ENCODE results near the gene MARK1. TPM values are rescaled to one million over a fixed set of nuclear protein-coding genes. Genes with fewer than 3 reads are reported as not detected.

The MARK1 gene
- total and polyA plus RNA-seq, 9 of the 15 experiments (the other 6 are each of a cell fraction or from before 2014, with no cell fraction given) = not detected

DNA sequence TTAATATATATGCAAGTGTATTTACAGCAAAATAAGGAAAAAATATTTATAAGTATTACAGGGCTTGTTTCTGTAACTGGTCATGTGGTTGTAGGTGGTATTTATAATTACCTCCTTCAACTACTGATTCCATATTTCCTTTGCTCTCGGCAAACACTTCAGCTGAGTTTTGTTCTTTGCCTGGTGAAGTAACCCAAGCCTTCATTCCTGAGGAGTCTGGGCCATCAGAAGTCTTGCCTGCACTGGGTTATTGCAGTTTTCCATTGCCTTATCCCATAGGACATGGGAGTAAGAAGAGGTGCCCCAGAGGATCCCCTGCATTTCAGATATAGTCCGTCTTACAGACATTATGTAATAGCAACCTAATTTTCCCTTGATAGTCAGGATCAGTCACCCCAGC, 23.8 kb downstream of the MARK1 start:
- Histone ChIP-seq H3K9me1 (ENCODE audit: control insufficient read depth, insufficient read depth, low read length) (no peaks in the 10 kb centered on the region), H3K4me2 (ENCODE audit: insufficient read depth, low read length) (no peak overlapping the region), H3K4me1 (replicated peaks in 1 of 2; ENCODE audit: control insufficient read depth in 2 of 2, insufficient read depth in 2 of 2, low read length in 2 of 2) (no peaks in the 10 kb centered on the region), H3K9ac (ENCODE audit: insufficient read depth in 1 of 2, low read depth in 2 of 2, low read length in 2 of 2) (no peak overlapping the region), H3K4me3 (no peak overlapping the region), H3K36me3 (ENCODE audit: control insufficient read depth, insufficient read depth, low read length) (no peaks in the 10 kb centered on the region), H3K79me2 (ENCODE audit: control insufficient read depth, insufficient read depth, low read length) (no peaks in the 10 kb centered on the region), H4K20me1 (replicated peaks; ENCODE audit: control insufficient read depth, insufficient read depth, low read length) (no peaks in the 10 kb centered on the region), H3K9me3 (replicated peaks; ENCODE audit: control insufficient read depth, insufficient read depth, low read depth, low read length) (no peaks in the 10 kb centered on the region), H2AFZ (ENCODE audit: low read depth, low read length) (no peak overlapping the region), H3K27ac (ENCODE audit: extremely low read depth, low read depth, low read length) (no peak overlapping the region), H3K27me3 (ENCODE audit: control insufficient read depth in 2 of 2, insufficient read depth in 2 of 2, low read length in 2 of 2) (no peaks in the 10 kb centered on the region; a peak in 1 of 5 replicates)
- TF ChIP-seq NCOA1 (IDR thresholded peaks at IDR 0.05; ENCODE audit: low read depth) = no peak
- no peak for TF ChIP-seq ATF2 (CRISPR knock-in tag; IDR thresholded peaks at IDR 0.05)
- TF ChIP-seq DPF2 (IDR thresholded peaks at IDR 0.05) = no peak
- no peak for TF ChIP-seq SIX5 (IDR thresholded peaks at IDR 0.05; ENCODE audit: borderline replicate concordance in 1 of 2, insufficient read depth in 1 of 2, low read depth in 1 of 2, low read length in 2 of 2)
- no peak for TF ChIP-seq POLR2AphosphoS2 (IDR thresholded peaks at IDR 0.05; ENCODE audit: low read length)
- TF ChIP-seq CHAMP1 (IDR thresholded peaks at IDR 0.05) = no peak
- no peak for TF ChIP-seq DLX4 (CRISPR knock-in tag; IDR thresholded peaks at IDR 0.05)
- TF ChIP-seq ZNF586 (CRISPR knock-in tag; conservative IDR thresholded peaks at IDR 0.05) = no peak
- no peak for TF ChIP-seq POLR2AphosphoS5 (IDR thresholded peaks at IDR 0.05; ENCODE audit: control insufficient read depth, insufficient read depth, low read depth, low read length)
- no peak for TF ChIP-seq ARHGAP35 (IDR thresholded peaks at IDR 0.05; ENCODE audit: partially characterized antibody)
- no peak for TF ChIP-seq TAF9B (IDR thresholded peaks at IDR 0.05; ENCODE audit: partially characterized antibody)
- no peak for TF ChIP-seq TBL1XR1 (IDR thresholded peaks at IDR 0.05; ENCODE audit: low read length in 2 of 2)
- FAIRE-seq = no peak
- no peak for DNase-seq (ENCODE audit: extremely low read depth in 1 of 4, low spot score in 3 of 4)
- ATAC-seq = no peak
- WGBS (ENCODE audit: insufficient coverage, low coverage, missing lambda C conversion rate) = 0% methylated on average over 2 of the region's 2 CpGs
- in situ Hi-C loops (cut with MboI) (no loop called here), intact Hi-C loops (cut with micrococcal nuclease) (no loop called here)
- no TSS peak for BruUV-seq (replicated peaks)
- ChIA-PET CTCF (ENCODE audit: low intra/inter-chr PET ratio) (no interaction called here), POLR2A (no interaction called here)

Data from K562 (cell line).